ENCODE results near the gene CTTNBP2NL.

CTTNBP2NL gene

DNA sequence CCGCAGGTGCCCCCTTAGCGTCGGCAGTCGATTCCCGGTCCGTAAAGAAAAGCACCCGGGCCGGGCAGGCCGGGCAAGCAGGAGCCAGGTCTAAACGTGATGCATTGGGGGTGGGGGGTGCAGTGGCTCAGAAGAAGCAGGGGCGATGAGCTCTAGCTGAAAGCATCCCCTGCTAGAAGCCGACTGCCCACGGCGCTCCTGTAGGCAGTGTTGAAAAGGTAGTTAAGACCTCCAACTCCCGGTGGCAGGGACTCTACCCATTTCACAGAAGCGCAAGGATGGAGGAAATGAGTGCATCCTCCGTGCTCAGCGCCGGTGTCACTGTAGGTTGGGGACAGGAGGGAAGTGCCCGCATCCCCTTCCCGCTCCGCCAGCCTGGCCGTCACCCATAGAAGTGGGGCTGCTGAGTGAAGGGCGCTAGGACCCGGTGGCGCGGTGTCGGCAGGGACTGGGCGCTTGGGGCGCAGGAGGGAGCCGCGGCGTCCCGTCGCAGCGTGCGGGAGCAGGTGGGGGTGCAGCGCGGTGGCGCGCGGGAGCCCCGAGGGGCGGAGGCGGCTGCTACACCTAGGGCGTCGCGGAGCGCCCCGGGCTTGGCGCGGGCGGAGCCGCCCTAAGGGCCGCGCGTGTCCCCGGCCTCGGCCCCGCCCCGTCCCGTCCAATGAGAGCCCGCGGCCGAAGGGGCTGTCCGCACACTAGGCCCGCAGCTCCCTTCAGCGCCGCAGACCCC is 112.4 kb downstream of the CTTNBP2NL start, which contains the start of gene WNT2B (continued):
- TF ChIP-seq ZNF677 (tag by site-specific recombination; IDR thresholded peaks at IDR 0.05) (no peak), ZNF239 (tag by site-specific recombination; IDR thresholded peaks at IDR 0.05) (no peak), ZNF600 (tag by site-specific recombination; IDR thresholded peaks at IDR 0.05) (peak; percentile 56; the same call in 1 of the 2 replicates), ZNF335 (tag by site-specific recombination; conservative IDR thresholded peaks at IDR 0.05) (peak; percentile 98), ZNF792 (tag by site-specific recombination; IDR thresholded peaks at IDR 0.05) (0 out of 2 replicates have a peak, but pooled peaks have one; percentile 35), ZSCAN30 (tag by site-specific recombination; IDR thresholded peaks at IDR 0.05) (peak; percentile 95), ZNF121 (tag by site-specific recombination; IDR thresholded peaks at IDR 0.05) (0 out of 2 replicates have a peak, but pooled peaks have one; percentile 19), ZNF830 (tag by site-specific recombination; IDR thresholded peaks at IDR 0.05; ENCODE audit: low read depth) (no peak), ZFP69B (tag by site-specific recombination; IDR thresholded peaks at IDR 0.05) (peak; percentile 84), GFI1B (tag by site-specific recombination; IDR thresholded peaks at IDR 0.05) (no peak), ZNF76 (tag by site-specific recombination; IDR thresholded peaks at IDR 0.05; ENCODE audit: borderline replicate concordance, low read depth) (peak; percentile 65; the same call in 1 of the 2 replicates), ZXDB (tag by site-specific recombination; IDR thresholded peaks at IDR 0.05) (peak; percentile 70; the same call in 1 of the 2 replicates), ZNF394 (tag by site-specific recombination; IDR thresholded peaks at IDR 0.05; ENCODE audit: borderline replicate concordance) (no peak), ZNF2 (tag by site-specific recombination; IDR thresholded peaks at IDR 0.05) (0 out of 2 replicates have a peak, but pooled peaks have one; percentile 54), ZBTB8A (tag by site-specific recombination; IDR thresholded peaks at IDR 0.05) (peak; percentile 92)
- TF ChIP-seq, protein P1, sequence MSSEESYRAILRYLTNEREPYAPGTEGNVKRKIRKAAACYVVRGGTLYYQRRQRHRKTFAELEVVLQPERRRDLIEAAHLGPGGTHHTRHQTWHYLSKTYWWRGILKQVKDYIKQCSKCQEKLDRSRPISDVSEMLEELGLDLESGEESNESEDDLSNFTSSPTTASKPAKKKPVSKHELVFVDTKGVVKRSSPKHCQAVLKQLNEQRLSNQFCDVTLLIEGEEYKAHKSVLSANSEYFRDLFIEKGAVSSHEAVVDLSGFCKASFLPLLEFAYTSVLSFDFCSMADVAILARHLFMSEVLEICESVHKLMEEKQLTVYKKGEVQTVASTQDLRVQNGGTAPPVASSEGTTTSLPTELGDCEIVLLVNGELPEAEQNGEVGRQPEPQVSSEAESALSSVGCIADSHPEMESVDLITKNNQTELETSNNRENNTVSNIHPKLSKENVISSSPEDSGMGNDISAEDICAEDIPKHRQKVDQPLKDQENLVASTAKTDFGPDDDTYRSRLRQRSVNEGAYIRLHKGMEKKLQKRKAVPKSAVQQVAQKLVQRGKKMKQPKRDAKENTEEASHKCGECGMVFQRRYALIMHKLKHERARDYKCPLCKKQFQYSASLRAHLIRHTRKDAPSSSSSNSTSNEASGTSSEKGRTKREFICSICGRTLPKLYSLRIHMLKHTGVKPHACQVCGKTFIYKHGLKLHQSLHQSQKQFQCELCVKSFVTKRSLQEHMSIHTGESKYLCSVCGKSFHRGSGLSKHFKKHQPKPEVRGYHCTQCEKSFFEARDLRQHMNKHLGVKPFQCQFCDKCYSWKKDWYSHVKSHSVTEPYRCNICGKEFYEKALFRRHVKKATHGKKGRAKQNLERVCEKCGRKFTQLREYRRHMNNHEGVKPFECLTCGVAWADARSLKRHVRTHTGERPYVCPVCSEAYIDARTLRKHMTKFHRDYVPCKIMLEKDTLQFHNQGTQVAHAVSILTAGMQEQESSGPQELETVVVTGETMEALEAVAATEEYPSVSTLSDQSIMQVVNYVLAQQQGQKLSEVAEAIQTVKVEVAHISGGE (tag by site-specific recombination; conservative IDR thresholded peaks at IDR 0.05; ENCODE audit: low read depth): peak; percentile 43; the same call in 1 of the 2 replicates
- TF ChIP-seq, protein P2, sequence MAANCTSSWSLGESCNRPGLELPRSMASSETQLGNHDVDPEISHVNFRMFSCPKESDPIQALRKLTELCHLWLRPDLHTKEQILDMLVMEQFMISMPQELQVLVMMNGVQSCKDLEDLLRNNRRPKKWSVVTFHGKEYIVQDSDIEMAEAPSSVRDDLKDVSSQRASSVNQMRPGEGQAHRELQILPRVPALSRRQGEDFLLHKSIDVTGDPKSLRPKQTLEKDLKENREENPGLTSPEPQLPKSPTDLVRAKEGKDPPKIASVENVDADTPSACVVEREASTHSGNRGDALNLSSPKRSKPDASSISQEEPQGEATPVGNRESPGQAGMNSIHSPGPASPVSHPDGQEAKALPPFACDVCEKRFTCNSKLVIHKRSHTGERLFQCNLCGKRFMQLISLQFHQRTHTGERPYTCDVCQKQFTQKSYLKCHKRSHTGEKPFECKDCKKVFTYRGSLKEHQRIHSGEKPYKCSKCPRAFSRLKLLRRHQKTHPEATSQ (tag by site-specific recombination; IDR thresholded peaks at IDR 0.05): no peak
- TF ChIP-seq, protein P3, sequence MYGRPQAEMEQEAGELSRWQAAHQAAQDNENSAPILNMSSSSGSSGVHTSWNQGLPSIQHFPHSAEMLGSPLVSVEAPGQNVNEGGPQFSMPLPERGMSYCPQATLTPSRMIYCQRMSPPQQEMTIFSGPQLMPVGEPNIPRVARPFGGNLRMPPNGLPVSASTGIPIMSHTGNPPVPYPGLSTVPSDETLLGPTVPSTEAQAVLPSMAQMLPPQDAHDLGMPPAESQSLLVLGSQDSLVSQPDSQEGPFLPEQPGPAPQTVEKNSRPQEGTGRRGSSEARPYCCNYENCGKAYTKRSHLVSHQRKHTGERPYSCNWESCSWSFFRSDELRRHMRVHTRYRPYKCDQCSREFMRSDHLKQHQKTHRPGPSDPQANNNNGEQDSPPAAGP (tag by site-specific recombination; IDR thresholded peaks at IDR 0.05): peak; percentile 48; the same call in 1 of the 2 replicates
- TF ChIP-seq, protein P4, sequence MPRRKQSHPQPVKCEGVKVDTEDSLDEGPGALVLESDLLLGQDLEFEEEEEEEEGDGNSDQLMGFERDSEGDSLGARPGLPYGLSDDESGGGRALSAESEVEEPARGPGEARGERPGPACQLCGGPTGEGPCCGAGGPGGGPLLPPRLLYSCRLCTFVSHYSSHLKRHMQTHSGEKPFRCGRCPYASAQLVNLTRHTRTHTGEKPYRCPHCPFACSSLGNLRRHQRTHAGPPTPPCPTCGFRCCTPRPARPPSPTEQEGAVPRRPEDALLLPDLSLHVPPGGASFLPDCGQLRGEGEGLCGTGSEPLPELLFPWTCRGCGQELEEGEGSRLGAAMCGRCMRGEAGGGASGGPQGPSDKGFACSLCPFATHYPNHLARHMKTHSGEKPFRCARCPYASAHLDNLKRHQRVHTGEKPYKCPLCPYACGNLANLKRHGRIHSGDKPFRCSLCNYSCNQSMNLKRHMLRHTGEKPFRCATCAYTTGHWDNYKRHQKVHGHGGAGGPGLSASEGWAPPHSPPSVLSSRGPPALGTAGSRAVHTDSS (tag by site-specific recombination; IDR thresholded peaks at IDR 0.05): no peak
- TF ChIP-seq, protein P5, sequence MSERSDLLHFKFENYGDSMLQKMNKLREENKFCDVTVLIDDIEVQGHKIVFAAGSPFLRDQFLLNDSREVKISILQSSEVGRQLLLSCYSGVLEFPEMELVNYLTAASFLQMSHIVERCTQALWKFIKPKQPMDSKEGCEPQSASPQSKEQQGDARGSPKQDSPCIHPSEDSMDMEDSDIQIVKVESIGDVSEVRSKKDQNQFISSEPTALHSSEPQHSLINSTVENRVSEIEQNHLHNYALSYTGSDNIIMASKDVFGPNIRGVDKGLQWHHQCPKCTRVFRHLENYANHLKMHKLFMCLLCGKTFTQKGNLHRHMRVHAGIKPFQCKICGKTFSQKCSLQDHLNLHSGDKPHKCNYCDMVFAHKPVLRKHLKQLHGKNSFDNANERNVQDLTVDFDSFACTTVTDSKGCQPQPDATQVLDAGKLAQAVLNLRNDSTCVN (tag by site-specific recombination; optimal IDR thresholded peaks at IDR 0.05): peak; percentile 74
- TF ChIP-seq, protein P6, sequence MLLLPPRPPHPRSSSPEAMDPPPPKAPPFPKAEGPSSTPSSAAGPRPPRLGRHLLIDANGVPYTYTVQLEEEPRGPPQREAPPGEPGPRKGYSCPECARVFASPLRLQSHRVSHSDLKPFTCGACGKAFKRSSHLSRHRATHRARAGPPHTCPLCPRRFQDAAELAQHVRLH (tag by site-specific recombination; IDR thresholded peaks at IDR 0.05): peak; percentile 80; the same call in 1 of the 2 replicates
- TF ChIP-seq, protein P7, sequence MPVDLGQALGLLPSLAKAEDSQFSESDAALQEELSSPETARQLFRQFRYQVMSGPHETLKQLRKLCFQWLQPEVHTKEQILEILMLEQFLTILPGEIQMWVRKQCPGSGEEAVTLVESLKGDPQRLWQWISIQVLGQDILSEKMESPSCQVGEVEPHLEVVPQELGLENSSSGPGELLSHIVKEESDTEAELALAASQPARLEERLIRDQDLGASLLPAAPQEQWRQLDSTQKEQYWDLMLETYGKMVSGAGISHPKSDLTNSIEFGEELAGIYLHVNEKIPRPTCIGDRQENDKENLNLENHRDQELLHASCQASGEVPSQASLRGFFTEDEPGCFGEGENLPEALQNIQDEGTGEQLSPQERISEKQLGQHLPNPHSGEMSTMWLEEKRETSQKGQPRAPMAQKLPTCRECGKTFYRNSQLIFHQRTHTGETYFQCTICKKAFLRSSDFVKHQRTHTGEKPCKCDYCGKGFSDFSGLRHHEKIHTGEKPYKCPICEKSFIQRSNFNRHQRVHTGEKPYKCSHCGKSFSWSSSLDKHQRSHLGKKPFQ (tag by site-specific recombination; IDR thresholded peaks at IDR 0.05): no peak

Data from HEK293 (cell line).